HFFc6 (cell line): ENCODE measurements around the gene HSD3B7. TPM values are rescaled to one million over a fixed set of nuclear protein-coding genes. Genes with fewer than 3 reads are reported as not detected.
A peak's percentile ranks its signal among the peaks of the same experiment; 100 is the strongest.

Experiments
- DNase-seq: peaks from one replicate; pipeline ENCODE4 v3.0.0-alpha.2; 2018
- H3K27ac Mint-ChIP-seq: 2 replicates; pipeline ENCODE4 v1.8.0; 2020; ENCODE audit warnings: mild to moderate bottlenecking, mixed read lengths
- H3K27me3 Mint-ChIP-seq: 2 replicates; pipeline ENCODE4 v1.8.0; 2021; ENCODE audit warnings: mild to moderate bottlenecking, moderate library complexity, mixed read lengths; ENCODE audit not compliant: insufficient read depth
- H3K36me3 Mint-ChIP-seq: 2 replicates; pipeline ENCODE4 v1.8.0; 2021; ENCODE audit warnings: low read depth, mixed read lengths
- H3K4me1 Mint-ChIP-seq: 2 replicates; pipeline ENCODE4 v1.8.0; 2020; ENCODE audit warnings: low read depth, mixed read lengths
- H3K4me3 Mint-ChIP-seq: 2 replicates; pipeline ENCODE4 v1.8.0; 2020; ENCODE audit warnings: mild to moderate bottlenecking, moderate library complexity, mixed read lengths
- H3K9me3 Mint-ChIP-seq: 2 replicates; pipeline ENCODE4 v1.8.0; 2020; ENCODE audit warnings: mild to moderate bottlenecking, mixed read lengths
- total RNA-seq, 6 experiments: library from RNA; stranded (reverse); fragmentation: NEBNext Ultra II Directional; extraction: Animal tissue kit (Norgen Biotek cat#: 25700); gene quantifications; 2 replicates in 1 of 6; 3 replicates in 5 of 6; pipeline ENCODE4 v1.2.3, GENCODE V29; 2021
- TF ChIP-seq, protein P1 (sequence below): fragments of 200-600 bp; sonication (generic); IDR thresholded peaks from 2 replicates; pipeline ENCODE4 v1.5.0; 2021; ENCODE audit warnings: antibody characterized with exemption, mild to moderate bottlenecking

The HSD3B7 gene
- total RNA-seq, 6 experiments from 2014 or later = 15.1 to 24.6 (median 18.6) TPM

DNA sequence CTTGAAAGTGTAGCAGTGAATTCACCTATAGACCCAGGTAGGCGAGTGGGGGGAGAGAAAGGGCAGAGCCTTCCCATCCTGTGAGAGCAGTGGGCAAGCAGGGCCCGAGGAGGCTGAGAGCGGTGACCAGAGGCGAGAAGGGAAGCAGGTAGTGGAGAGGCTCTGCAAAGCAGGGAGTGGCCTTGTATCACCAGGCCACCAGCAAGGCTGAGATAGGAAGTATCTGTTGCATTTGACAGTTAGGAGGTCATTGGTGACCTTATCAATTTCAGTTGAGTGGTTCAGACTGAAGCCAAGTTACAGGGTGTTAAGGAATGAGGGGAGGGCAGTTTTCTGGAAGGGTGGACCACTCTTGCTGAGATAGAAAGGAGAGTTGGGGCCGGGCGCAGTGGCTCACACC lies 10.7 kb upstream of the HSD3B7 start:
- H3K27ac Mint-ChIP-seq = no peak overlapping the region

DNA sequence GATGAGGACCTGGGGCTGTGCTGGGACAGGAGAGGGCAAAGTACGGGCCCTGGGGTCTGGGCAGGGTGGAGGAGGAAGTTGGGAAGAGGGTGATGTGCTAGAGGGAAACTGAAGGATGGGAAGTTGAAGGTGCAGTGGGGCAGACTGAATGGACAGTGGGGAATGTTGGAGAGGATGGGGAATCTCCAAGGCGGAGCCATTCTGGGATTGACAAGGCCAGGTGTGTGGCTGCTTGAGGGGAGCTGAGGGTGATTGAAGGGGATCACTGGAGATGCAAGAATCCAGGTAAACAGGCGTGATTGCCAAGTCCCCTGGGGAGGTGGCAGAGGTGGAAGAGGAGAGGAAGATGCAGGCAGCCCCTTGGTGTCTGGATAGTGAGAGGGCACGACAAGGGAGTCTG lies 8.5 kb upstream of the HSD3B7 start:
- TF ChIP-seq, protein P1, sequence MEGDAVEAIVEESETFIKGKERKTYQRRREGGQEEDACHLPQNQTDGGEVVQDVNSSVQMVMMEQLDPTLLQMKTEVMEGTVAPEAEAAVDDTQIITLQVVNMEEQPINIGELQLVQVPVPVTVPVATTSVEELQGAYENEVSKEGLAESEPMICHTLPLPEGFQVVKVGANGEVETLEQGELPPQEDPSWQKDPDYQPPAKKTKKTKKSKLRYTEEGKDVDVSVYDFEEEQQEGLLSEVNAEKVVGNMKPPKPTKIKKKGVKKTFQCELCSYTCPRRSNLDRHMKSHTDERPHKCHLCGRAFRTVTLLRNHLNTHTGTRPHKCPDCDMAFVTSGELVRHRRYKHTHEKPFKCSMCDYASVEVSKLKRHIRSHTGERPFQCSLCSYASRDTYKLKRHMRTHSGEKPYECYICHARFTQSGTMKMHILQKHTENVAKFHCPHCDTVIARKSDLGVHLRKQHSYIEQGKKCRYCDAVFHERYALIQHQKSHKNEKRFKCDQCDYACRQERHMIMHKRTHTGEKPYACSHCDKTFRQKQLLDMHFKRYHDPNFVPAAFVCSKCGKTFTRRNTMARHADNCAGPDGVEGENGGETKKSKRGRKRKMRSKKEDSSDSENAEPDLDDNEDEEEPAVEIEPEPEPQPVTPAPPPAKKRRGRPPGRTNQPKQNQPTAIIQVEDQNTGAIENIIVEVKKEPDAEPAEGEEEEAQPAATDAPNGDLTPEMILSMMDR = no peak
- Mint-ChIP-seq H3K4me3 (no peak overlapping the region), H3K27ac (peak overlapping the region; percentile 64), H3K36me3 (peaks cover 40% of the 10 kb centered on the region), H3K9me3 (no peaks in the 10 kb centered on the region), H3K4me1 (no peaks in the 10 kb centered on the region), H3K27me3 (peaks cover 8% of the 10 kb centered on the region; the same call in 1 of the 2 replicates)
- DNase-seq = no peak

More for the DNA sequence above, 10.7 kb upstream of the HSD3B7 start:
- Mint-ChIP-seq H3K4me3 (no peak overlapping the region), H3K27me3 (peaks cover 8% of the 10 kb centered on the region; the same call in 1 of the 2 replicates), H3K9me3 (no peaks in the 10 kb centered on the region), H3K36me3 (peaks cover 54% of the 10 kb centered on the region), H3K4me1 (no peaks in the 10 kb centered on the region)
- DNase-seq = no peak
- TF ChIP-seq, protein P1 = no peak

DNA sequence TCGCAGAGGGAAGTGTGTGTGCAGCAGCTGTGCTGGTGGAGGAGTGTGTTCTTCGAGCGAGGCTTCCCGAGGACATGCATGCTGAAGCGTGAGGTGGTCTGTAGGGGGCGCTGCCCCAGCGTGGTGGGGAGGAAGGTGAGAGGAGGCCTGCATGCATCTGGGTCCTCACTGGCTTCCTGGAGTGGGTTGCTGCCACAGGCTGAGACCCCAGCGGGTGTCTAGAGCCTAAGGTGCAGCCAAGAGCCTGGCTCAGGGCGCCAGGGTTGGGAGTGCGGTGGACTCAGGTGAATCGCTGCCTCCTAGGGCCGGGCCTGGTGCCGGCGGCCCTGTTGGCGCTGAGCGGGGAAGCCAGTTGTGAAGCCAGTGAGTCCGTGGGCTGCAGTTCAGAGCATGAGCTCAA lies 7.5 kb upstream of the HSD3B7 start:
- TF ChIP-seq, protein P1 = peak; percentile 77
- Mint-ChIP-seq H3K36me3 (peaks cover 34% of the 10 kb centered on the region), H3K4me3 (no peak overlapping the region), H3K9me3 (no peaks in the 10 kb centered on the region), H3K27ac (no peak overlapping the region), H3K27me3 (peaks cover 11% of the 10 kb centered on the region), H3K4me1 (peaks cover under 1% of the 10 kb centered on the region; the same call in 1 of the 2 replicates)
- DNase-seq = no peak

GRCh38 chr16:30979170-30980022 lies 5.6 kb upstream of the HSD3B7 start:
- H3K4me1 Mint-ChIP-seq = peaks cover 6% of the 10 kb centered on the region; the same call in 1 of the 2 replicates
- TF ChIP-seq, protein P1 = no peak
- no peak for DNase-seq
- no peaks in the 10 kb centered on the region for H3K9me3 Mint-ChIP-seq
- H3K36me3 Mint-ChIP-seq = peaks cover 17% of the 10 kb centered on the region
- peaks cover 20% of the 10 kb centered on the region for H3K27me3 Mint-ChIP-seq
- H3K27ac Mint-ChIP-seq = no peak overlapping the region
- H3K4me3 Mint-ChIP-seq = no peak overlapping the region

GRCh38 chr16:30980023-30980371 lies 5.0 kb upstream of the HSD3B7 start:
- peaks cover 15% of the 10 kb centered on the region for H3K36me3 Mint-ChIP-seq
- peaks cover 22% of the 10 kb centered on the region for H3K27me3 Mint-ChIP-seq
- TF ChIP-seq, protein P1 = no peak
- no peak for DNase-seq
- no peak overlapping the region for H3K27ac Mint-ChIP-seq
- H3K4me3 Mint-ChIP-seq = no peak overlapping the region
- peaks cover 6% of the 10 kb centered on the region; the same call in 1 of the 2 replicates for H3K4me1 Mint-ChIP-seq
- no peaks in the 10 kb centered on the region for H3K9me3 Mint-ChIP-seq
